ENCODE results near the gene LRRC56.

GRCh38 chr11:603154-603553 is 65.8 kb downstream of the LRRC56 start:
- TF ChIP-seq, protein P1, sequence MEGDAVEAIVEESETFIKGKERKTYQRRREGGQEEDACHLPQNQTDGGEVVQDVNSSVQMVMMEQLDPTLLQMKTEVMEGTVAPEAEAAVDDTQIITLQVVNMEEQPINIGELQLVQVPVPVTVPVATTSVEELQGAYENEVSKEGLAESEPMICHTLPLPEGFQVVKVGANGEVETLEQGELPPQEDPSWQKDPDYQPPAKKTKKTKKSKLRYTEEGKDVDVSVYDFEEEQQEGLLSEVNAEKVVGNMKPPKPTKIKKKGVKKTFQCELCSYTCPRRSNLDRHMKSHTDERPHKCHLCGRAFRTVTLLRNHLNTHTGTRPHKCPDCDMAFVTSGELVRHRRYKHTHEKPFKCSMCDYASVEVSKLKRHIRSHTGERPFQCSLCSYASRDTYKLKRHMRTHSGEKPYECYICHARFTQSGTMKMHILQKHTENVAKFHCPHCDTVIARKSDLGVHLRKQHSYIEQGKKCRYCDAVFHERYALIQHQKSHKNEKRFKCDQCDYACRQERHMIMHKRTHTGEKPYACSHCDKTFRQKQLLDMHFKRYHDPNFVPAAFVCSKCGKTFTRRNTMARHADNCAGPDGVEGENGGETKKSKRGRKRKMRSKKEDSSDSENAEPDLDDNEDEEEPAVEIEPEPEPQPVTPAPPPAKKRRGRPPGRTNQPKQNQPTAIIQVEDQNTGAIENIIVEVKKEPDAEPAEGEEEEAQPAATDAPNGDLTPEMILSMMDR (IDR thresholded peaks at IDR 0.05) = no peak
- TF ChIP-seq POLR2A (IDR thresholded peaks at IDR 0.05) (no peak), EP300 (IDR thresholded peaks at IDR 0.05) (no peak), POLR2AphosphoS5 (IDR thresholded peaks at IDR 0.05) (no peak)

All from suprapubic skin (tissue), 4 donors.